HepG2 (cell line): ENCODE measurements around the gene PHF23. TPM values are rescaled to one million over a fixed set of nuclear protein-coding genes. Genes with fewer than 3 reads are reported as not detected.

Experiments used
- ATM ChIP-seq: fragments of 450-650 bp; IDR thresholded peaks from 2 replicates; pipeline ENCODE4 v1.7.1; 2017; ENCODE audit warnings: mild to moderate bottlenecking, borderline replicate concordance
- ATRX ChIP-seq: sonication (generic); formaldehyde crosslinking; IDR thresholded peaks from 2 replicates; pipeline ENCODE4 v1.4.0; 2020; ENCODE audit warnings: missing genetic modification reagents, borderline replicate concordance
- BCL6 ChIP-seq: IDR thresholded peaks from 2 replicates; pipeline ENCODE4 v1.6.1; 2016; ENCODE audit warnings: missing genetic modification reagents, missing compliant biosample characterization
- CAMTA2 ChIP-seq: sonication (generic); formaldehyde crosslinking; IDR thresholded peaks from 2 replicates; pipeline ENCODE4 v1.4.0; 2020; ENCODE audit warnings: mild to moderate bottlenecking, missing genetic modification reagents, borderline replicate concordance
- CREB3 ChIP-seq: sonication (generic); formaldehyde crosslinking; IDR thresholded peaks from 2 replicates; pipeline ENCODE4 v1.5.0; 2020; ENCODE audit warnings: missing genetic modification reagents
- ETV5 ChIP-seq: IDR thresholded peaks from 2 replicates; pipeline ENCODE4 v1.6.1; 2018; ENCODE audit warnings: missing biosample characterization, missing genetic modification reagents, inconsistent platforms, borderline replicate concordance
- GATAD1 ChIP-seq: IDR thresholded peaks from 2 replicates; pipeline ENCODE4 v1.6.1; 2016; ENCODE audit warnings: missing genetic modification reagents, missing compliant biosample characterization
- GATAD2A ChIP-seq: IDR thresholded peaks from 2 replicates; pipeline ENCODE4 v1.6.1; 2016
- HNF4A ChIP-seq: sonication (generic); formaldehyde crosslinking; IDR thresholded peaks from 2 replicates; pipeline ENCODE4 v1.4.0; 2020; ENCODE audit warnings: missing genetic modification reagents
- HOXA9 ChIP-seq: sonication (generic); formaldehyde crosslinking; IDR thresholded peaks from 2 replicates; pipeline ENCODE4 v1.8.1; 2022; ENCODE audit warnings: missing genetic modification reagents, mild to moderate bottlenecking, moderate library complexity, borderline replicate concordance
- KIAA2018 ChIP-seq: sonication (generic); formaldehyde crosslinking; IDR thresholded peaks from 2 replicates; pipeline ENCODE4 v1.5.0; 2020; ENCODE audit warnings: mild to moderate bottlenecking, missing genetic modification reagents, borderline replicate concordance
- POLR2A ChIP-seq, 2 experiments: IDR thresholded peaks; 2 replicates each; pipeline ENCODE4 v1.6.1; 2011; ENCODE audit warnings: low read depth in 2 of 2, low read length in 2 of 2, mild to moderate bottlenecking in 1 of 2, moderate library complexity in 1 of 2; ENCODE audit not compliant: insufficient read depth in 1 of 2
- POLR2AphosphoS5 ChIP-seq: IDR thresholded peaks from 2 replicates; pipeline ENCODE4 v1.6.1; 2012; ENCODE audit warnings: low read depth, low read length
- RAD21 ChIP-seq: fragments of 450-650 bp; formaldehyde crosslinking; IDR thresholded peaks from 2 replicates; pipeline ENCODE4 v1.5.0; 2020; ENCODE audit warnings: mild to moderate bottlenecking
- SIN3B ChIP-seq: fragments of 150-350 bp; IDR thresholded peaks from 2 replicates; pipeline ENCODE4 v1.6.1; 2014; ENCODE audit warnings: low read length
- SNAPC5 ChIP-seq: sonication (generic); formaldehyde crosslinking; IDR thresholded peaks from 2 replicates; pipeline ENCODE4 v1.8.1; 2023; ENCODE audit warnings: mild to moderate bottlenecking, missing genetic modification reagents, borderline replicate concordance
- SYNCRIP ChIP-seq: fragments of 200-400 bp; formaldehyde crosslinking; IDR thresholded peaks from 2 replicates; pipeline ENCODE4 v1.6.1; 2018; ENCODE audit warnings: mild to moderate bottlenecking, low read depth, low read length; ENCODE audit not compliant: insufficient read depth
- TGIF2 ChIP-seq: IDR thresholded peaks from 2 replicates; pipeline ENCODE4 v1.6.1; 2016; ENCODE audit warnings: control low read depth, missing compliant biosample characterization
- ZBTB46 ChIP-seq: sonication (generic); formaldehyde crosslinking; IDR thresholded peaks from 2 replicates; pipeline ENCODE4 v1.4.0; 2020; ENCODE audit warnings: mild to moderate bottlenecking, missing genetic modification reagents, borderline replicate concordance
- ZNF225 ChIP-seq: sonication (generic); formaldehyde crosslinking; IDR thresholded peaks from 2 replicates; pipeline ENCODE4 v1.4.0; 2020; ENCODE audit warnings: mild to moderate bottlenecking, missing genetic modification reagents
- ZNF232 ChIP-seq: sonication (generic); formaldehyde crosslinking; IDR thresholded peaks from 2 replicates; pipeline ENCODE4 v1.4.0; 2020; ENCODE audit warnings: missing genetic modification reagents, borderline replicate concordance
- ZNF572 ChIP-seq: sonication (generic); formaldehyde crosslinking; IDR thresholded peaks from 2 replicates; pipeline ENCODE4 v1.5.1; 2020; ENCODE audit warnings: mild to moderate bottlenecking, missing genetic modification reagents
- polyA plus RNA-seq, 8 experiments: library from polyadenylated mRNA; depleted of rRNA in 3 of 8; stranded (reverse) in 7 of 8; unstranded in 1 of 8; fragments of >200 nt; fragmentation: Illumina TruSeq in 4 of 8; extraction: Trizol in 4 of 8; gene quantifications; 2 replicates each; pipeline versions ENCODE4 v1.2.1 to v1.2.3, GENCODE V29; 2011 to 2016; ENCODE audit warnings: low read depth in 4 of 8, missing spikeins in 1 of 8, mixed read lengths in 1 of 8; ENCODE audit not compliant: insufficient read depth in 1 of 8
- total RNA-seq, 5 experiments: library from RNA; depleted of rRNA; stranded (reverse); fragments of >200 nt; fragmentation: Illumina TruSeq; extraction: Trizol; gene quantifications; 2 replicates each; pipeline ENCODE4 v1.2.3, GENCODE V29; 2016; ENCODE audit warnings: low read depth in 1 of 5

The PHF23 gene
- total and polyA plus RNA-seq, 2 of the 13 experiments (the other 11 are each of a cell fraction or from before 2014, with no cell fraction given): 27.6 to 33.2 TPM

GRCh38 chr17:7251661-7252175 lies 12.5 kb upstream of the PHF23 start, which contains the start of gene CTDNEP1 (continued):
- TF ChIP-seq KIAA2018 (CRISPR knock-in tag): no peak
- no peak; the same call in 1 of the 2 replicates for TF ChIP-seq ZNF225 (CRISPR knock-in tag)
- no peak for TF ChIP-seq HNF4A (CRISPR knock-in tag)
- TF ChIP-seq ATM: no peak
- TF ChIP-seq SYNCRIP: no peak
- peak; percentile 57 for TF ChIP-seq POLR2AphosphoS5
- TF ChIP-seq CREB3: no peak
- TF ChIP-seq SNAPC5: no peak
- TF ChIP-seq SIN3B: peak; percentile 90
- no peak for TF ChIP-seq ATRX (CRISPR knock-in tag)
- TF ChIP-seq CAMTA2 (CRISPR knock-in tag): no peak
- 0 out of 2 replicates have a peak, but pooled peaks have one; percentile 13 for TF ChIP-seq TGIF2 (CRISPR knock-in tag)
- TF ChIP-seq HOXA9 (CRISPR knock-in tag): no peak
- no peak for TF ChIP-seq ZNF572 (CRISPR knock-in tag)
- TF ChIP-seq BCL6 (CRISPR knock-in tag): 0 out of 2 replicates have a peak, but pooled peaks have one; percentile 17
- no peak for TF ChIP-seq ZBTB46 (CRISPR knock-in tag)
- peak; percentile 37 for TF ChIP-seq RAD21 (CRISPR knock-in tag)
- TF ChIP-seq ZNF232: no peak
- peak; percentile 64 to 78; a peak in 3 of 4 replicates for TF ChIP-seq POLR2A (IDR thresholded peaks at IDR 0.05; ENCODE audit: insufficient read depth in 1 of 2, low read depth in 2 of 2, low read length in 2 of 2)
- TF ChIP-seq GATAD2A: no peak
- TF ChIP-seq GATAD1: peak; percentile 92
- peak; percentile 49; the same call in 1 of the 2 replicates for TF ChIP-seq ETV5 (CRISPR knock-in tag)
